ENCODE measurements around the gene FBXL4.

- no peak for TF ChIP-seq TCF12 (IDR thresholded peaks at IDR 0.05; ENCODE audit: low read depth)
- TF ChIP-seq MAX (IDR thresholded peaks at IDR 0.05), result no peak
- TF ChIP-seq YY1 (IDR thresholded peaks at IDR 0.05; ENCODE audit: low read depth), result no peak
- TF ChIP-seq CEBPB (IDR thresholded peaks at IDR 0.05), result no peak
- TF ChIP-seq TAF1 (IDR thresholded peaks at IDR 0.05; ENCODE audit: low read depth), result no peak
- no peak for TF ChIP-seq CREB1 (IDR thresholded peaks at IDR 0.05; ENCODE audit: low read depth)
- TF ChIP-seq ZBTB7A (IDR thresholded peaks at IDR 0.05; ENCODE audit: low read depth), result no peak
- TF ChIP-seq NFIC (IDR thresholded peaks at IDR 0.05), result no peak
- TF ChIP-seq, protein P1, sequence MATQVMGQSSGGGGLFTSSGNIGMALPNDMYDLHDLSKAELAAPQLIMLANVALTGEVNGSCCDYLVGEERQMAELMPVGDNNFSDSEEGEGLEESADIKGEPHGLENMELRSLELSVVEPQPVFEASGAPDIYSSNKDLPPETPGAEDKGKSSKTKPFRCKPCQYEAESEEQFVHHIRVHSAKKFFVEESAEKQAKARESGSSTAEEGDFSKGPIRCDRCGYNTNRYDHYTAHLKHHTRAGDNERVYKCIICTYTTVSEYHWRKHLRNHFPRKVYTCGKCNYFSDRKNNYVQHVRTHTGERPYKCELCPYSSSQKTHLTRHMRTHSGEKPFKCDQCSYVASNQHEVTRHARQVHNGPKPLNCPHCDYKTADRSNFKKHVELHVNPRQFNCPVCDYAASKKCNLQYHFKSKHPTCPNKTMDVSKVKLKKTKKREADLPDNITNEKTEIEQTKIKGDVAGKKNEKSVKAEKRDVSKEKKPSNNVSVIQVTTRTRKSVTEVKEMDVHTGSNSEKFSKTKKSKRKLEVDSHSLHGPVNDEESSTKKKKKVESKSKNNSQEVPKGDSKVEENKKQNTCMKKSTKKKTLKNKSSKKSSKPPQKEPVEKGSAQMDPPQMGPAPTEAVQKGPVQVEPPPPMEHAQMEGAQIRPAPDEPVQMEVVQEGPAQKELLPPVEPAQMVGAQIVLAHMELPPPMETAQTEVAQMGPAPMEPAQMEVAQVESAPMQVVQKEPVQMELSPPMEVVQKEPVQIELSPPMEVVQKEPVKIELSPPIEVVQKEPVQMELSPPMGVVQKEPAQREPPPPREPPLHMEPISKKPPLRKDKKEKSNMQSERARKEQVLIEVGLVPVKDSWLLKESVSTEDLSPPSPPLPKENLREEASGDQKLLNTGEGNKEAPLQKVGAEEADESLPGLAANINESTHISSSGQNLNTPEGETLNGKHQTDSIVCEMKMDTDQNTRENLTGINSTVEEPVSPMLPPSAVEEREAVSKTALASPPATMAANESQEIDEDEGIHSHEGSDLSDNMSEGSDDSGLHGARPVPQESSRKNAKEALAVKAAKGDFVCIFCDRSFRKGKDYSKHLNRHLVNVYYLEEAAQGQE (IDR thresholded peaks at IDR 0.05; ENCODE audit: low read depth), result no peak
- no peak for TF ChIP-seq EP300 (IDR thresholded peaks at IDR 0.05; ENCODE audit: borderline replicate concordance)
- TF ChIP-seq EGR1 (IDR thresholded peaks at IDR 0.05), result no peak
- TF ChIP-seq TEAD4 (IDR thresholded peaks at IDR 0.05), result no peak
- TF ChIP-seq RAD21 (IDR thresholded peaks at IDR 0.05; ENCODE audit: low read depth), result no peak
- TF ChIP-seq, protein P2, sequence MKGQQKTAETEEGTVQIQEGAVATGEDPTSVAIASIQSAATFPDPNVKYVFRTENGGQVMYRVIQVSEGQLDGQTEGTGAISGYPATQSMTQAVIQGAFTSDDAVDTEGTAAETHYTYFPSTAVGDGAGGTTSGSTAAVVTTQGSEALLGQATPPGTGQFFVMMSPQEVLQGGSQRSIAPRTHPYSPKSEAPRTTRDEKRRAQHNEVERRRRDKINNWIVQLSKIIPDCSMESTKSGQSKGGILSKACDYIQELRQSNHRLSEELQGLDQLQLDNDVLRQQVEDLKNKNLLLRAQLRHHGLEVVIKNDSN (IDR thresholded peaks at IDR 0.05), result no peak
These were observed 1.8 kb upstream of the FBXL4 start for GRCh38 chr6:98949589-98949988.

Data from Ishikawa (cell line).